GM10248 (cell line): ENCODE data around the gene CLDN14.
"Not testable (repeated sequence)": the region's sequence is repeated elsewhere in the genome, so short reads cannot be mapped to it uniquely, and the experiment has no call there.

Experiments used
- CTCF ChIA-PET: fragments of 300-600 bp; sonication (Branson Sonifier 250); formaldehyde crosslinking; extraction: SDS; loops from one replicate; lab custom pipeline; 2021; ENCODE audit warnings: antibody characterized with exemption; lab: Yijun Ruan, JAX
- POLR2A ChIA-PET: fragments of 350-650 bp; sonication (Branson Sonifier 250); formaldehyde crosslinking; extraction: SDS; loops from one replicate; lab custom pipeline; 2020; ENCODE audit warnings: antibody characterized with exemption; lab: Yijun Ruan, JAX
- DNase-seq: peaks from one replicate; pipeline ENCODE4 v3.0.0; 2012; ENCODE audit errors: extremely low spot score
- CTCF ChIP-seq: IDR thresholded peaks from 2 replicates; pipeline ENCODE4 v1.5.1; 2012; ENCODE audit warnings: mild to moderate bottlenecking, low read depth; ENCODE audit errors: extremely low read depth, missing control alignments, control extremely low read depth

Gene CLDN14

GRCh38 chr21:36478207-36478701 is 1.7 kb downstream of the CLDN14 start:
- CTCF ChIA-PET = interaction anchor here (0.8 to 2.4 kb wide), 7 partner anchors 10 to 66 kb away, joined by 3 to 10 read pairs (median 3); no protein-coding TSS in a partner anchor
- no peak for DNase-seq
- POLR2A ChIA-PET = no interaction called here
- TF ChIP-seq CTCF = no peak

GRCh38 chr21:36477559-36477958 is 2.4 kb downstream of the CLDN14 start:
- POLR2A ChIA-PET = no interaction called here
- no peak for TF ChIP-seq CTCF
- no peak for DNase-seq
- CTCF ChIA-PET = interaction anchor here (0.9 to 2.4 kb wide), 8 partner anchors 10 to 276 kb away, joined by 3 to 10 read pairs (median 3); no protein-coding TSS in a partner anchor

DNA sequence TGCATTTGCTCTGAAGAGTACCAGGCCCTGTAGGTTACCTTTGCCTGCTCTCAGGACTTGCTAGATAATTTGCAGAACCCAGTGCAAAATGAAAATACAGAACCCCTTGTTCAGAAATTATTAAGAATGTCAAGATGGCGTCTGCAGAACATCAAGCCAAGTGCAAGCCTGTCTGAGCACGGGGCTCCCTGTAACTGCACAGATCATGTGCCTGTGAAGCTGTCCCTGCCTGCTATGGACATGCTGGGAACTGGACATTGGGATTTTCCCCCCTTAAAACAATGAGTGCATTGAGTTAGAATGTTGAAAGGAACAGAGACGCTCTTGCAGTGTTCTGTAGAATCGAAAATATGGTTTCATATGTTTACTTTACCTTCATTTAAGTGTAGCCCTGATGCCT is 2.9 kb downstream of the CLDN14 start:
- no peak for TF ChIP-seq CTCF
- POLR2A ChIA-PET = no interaction called here
- CTCF ChIA-PET = interaction anchor here (0.9 to 2.4 kb wide), 5 partner anchors 14 to 276 kb away, joined by 3 to 10 read pairs (median 3); no protein-coding TSS in a partner anchor
- DNase-seq = no peak

DNA sequence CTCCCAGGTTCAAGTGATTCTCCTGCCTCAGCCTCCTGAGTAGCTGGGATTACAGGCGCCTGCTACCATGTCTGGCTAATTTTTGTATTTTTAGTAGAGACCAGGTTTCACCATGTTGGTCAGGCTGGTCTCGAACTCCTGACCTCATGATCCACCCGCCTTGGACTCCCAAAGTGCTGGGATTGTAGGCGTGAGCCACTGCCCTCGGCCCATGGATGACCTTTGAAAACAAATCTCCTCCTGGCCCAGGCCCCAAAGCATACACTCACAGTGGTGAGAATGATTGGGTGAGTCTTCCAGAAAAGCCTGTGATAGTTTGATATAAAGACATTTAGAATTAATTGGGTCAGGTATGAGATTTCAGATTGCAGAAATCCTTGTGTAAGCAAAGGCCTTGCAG is 3.4 kb downstream of the CLDN14 start:
- DNase-seq, POLR2A ChIA-PET: not testable (repeated sequence)
- CTCF ChIA-PET = interaction anchor here (1.1 to 2.4 kb wide), 2 partner anchors 15 to 54 kb away, joined by 3 to 9 read pairs; no protein-coding TSS in a partner anchor

DNA sequence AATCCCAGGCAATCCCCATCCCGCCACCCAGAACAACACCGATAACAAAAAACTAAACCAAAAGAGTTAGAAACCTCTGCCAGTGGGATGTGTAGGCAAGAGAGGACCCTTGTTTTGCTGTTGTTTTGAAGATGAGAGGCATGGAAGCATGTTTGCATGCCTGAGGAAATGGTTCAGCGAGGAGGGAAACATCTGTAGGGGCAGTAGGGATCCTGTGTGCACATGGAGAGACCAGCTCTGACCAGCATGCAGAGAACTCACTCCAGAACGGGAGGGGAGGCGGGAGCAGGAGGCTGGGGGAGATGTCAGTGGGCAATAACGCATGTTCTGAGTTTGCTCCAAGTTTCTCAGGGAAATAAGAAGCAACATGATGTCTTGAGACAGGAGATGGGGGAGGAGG is 5.3 kb downstream of the CLDN14 start:
- POLR2A ChIA-PET = no interaction called here
- DNase-seq = no peak
- CTCF ChIA-PET = interaction anchor here (1.5 kb wide), 1 partner anchor 30 kb away, joined by 3 read pairs; no protein-coding TSS in a partner anchor
- TF ChIP-seq CTCF = no peak

DNA sequence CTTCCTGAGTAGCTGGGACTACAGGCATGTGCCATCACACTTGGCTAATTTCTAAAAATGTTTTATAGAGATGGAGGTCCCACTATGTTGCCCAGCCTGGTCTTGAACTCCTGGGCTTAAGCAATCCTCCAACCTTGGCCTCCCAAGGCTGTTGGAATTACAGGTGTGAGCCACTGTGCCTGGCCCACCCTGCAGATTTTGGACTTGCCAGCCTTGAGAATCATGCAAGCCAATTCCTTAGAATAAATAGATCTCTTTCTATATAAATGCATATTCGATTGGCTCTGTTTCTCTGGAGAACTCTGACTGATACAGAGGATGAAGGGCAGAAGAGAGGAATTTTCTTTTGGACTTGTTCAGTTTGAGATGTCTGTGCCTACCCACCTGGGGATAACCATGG is 6.7 kb downstream of the CLDN14 start:
- TF ChIP-seq CTCF = no peak
- ChIA-PET POLR2A (no interaction called here), CTCF (interaction anchor here (0.7 kb wide), 1 partner anchor 16 kb away, joined by 3 read pairs; no protein-coding TSS in a partner anchor)
- no peak for DNase-seq

DNA sequence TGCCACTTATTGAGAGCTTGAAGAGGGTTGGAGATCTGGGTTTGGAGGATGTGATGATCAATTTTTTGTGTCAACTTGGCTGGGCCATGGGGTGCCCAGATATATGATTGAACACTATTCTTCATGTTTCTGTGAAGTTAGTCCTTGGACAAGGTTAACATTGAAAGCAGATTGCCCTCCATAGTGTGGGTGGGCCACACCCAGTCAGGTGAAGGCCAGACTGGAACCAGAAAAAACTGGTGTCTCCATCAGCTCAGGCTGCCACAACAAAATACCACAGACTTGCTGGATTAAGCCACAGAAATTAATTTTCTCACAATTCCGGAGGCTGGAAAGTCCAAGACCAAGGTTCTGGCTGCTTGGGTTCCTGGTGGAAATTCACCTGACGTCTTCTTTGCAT is 7.5 kb downstream of the CLDN14 start:
- POLR2A ChIA-PET = no interaction called here
- CTCF ChIA-PET = no interaction called here
- no peak for TF ChIP-seq CTCF
- DNase-seq = no peak
